Measurements from ENCODE around the gene MYLK2. TPM values are rescaled to one million over a fixed set of nuclear protein-coding genes. Genes with fewer than 3 reads are reported as not detected.
A peak's percentile ranks its signal among the peaks of the same experiment; 100 is the strongest.

Gene MYLK2
- total and polyA plus RNA-seq, 12 donors: 0.06 to 2.1 (median 0.24) TPM; not detected in 2

DNA sequence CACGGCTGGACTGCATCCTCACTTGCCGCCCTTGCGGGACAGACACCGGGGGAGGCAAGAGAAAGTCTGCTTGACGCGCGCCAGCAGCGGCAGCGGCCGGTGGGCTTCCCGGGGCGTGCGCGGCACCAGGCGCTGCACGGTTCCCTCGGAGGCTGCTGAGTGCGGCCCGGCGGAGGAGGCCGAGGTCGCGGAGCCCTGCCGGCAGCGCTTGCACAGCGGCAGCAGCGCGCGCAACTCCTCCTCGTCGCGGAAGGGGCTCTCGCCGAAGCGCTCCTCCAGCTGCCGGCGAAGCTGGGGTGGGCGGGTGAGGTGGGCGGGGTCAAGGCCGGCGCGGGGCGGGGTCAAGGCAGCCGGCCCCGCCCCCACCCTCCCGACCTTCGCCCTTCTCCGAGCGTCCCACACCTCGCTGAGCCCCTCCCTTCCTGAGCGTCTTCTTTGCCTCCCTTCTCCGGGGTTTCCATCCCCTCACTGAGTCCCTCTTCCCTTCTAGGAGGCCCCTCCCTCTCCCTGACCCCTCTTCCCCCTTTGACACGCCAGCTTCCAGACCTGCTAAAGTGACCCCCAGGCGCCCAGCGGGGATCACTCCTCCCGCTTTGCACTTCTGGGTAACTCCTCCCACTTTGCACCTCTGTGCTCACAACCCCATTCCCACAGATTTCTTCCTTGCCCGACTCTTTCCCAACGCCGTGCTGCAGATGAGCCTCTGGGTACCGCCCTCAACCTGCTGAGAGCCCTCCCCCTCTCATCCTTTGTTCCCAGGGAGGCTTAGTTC lies 42.4 kb downstream of the MYLK2 start:
- ATAC-seq (peak; percentile 61 to 83 (median 73)), DNase-seq (peak; percentile 57 to 73)
- intact Hi-C loops (cut with DNase I): no loop called here
- H3K4me1 ChIP-seq: peaks cover 9 to 22% (median 17%) of the 10 kb centered on the region in 9 donors
- H3K9me3 ChIP-seq: no peaks in the 10 kb centered on the region
- no peaks in the 10 kb centered on the region for H3K36me3 ChIP-seq
- peaks cover 0 to 48% (median 9%) of the 10 kb centered on the region in 7 donors for H3K27me3 ChIP-seq
- H3K27ac ChIP-seq: peak overlapping the region in 1 of 10 donors; percentile 50
- TF ChIP-seq, protein P1, sequence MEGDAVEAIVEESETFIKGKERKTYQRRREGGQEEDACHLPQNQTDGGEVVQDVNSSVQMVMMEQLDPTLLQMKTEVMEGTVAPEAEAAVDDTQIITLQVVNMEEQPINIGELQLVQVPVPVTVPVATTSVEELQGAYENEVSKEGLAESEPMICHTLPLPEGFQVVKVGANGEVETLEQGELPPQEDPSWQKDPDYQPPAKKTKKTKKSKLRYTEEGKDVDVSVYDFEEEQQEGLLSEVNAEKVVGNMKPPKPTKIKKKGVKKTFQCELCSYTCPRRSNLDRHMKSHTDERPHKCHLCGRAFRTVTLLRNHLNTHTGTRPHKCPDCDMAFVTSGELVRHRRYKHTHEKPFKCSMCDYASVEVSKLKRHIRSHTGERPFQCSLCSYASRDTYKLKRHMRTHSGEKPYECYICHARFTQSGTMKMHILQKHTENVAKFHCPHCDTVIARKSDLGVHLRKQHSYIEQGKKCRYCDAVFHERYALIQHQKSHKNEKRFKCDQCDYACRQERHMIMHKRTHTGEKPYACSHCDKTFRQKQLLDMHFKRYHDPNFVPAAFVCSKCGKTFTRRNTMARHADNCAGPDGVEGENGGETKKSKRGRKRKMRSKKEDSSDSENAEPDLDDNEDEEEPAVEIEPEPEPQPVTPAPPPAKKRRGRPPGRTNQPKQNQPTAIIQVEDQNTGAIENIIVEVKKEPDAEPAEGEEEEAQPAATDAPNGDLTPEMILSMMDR (IDR thresholded peaks at IDR 0.05): no peak
- H3K4me3 ChIP-seq: peak overlapping the region; percentile 38 to 65 (median 59)
- 6 to 7% methylated on average over 56 to 60 of the region's 60 CpGs for WGBS, 2 donors

DNA sequence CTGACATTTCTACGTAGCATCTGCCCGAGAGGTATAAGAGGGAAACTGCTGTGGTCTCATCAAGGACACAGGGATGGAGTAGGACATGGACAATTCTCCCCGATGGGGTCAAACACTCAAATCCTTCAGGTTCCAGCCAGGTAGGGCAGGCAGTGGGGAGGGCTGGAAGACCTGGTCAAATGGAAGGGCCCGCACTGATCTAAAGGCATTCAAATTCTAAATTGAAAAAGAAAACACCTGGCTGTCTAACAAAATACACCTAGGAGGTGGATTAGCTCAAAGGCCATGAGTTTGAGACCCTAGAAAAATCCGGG lies 43.0 kb downstream of the MYLK2 start:
- intact Hi-C loops (cut with DNase I): no loop called here

DNA sequence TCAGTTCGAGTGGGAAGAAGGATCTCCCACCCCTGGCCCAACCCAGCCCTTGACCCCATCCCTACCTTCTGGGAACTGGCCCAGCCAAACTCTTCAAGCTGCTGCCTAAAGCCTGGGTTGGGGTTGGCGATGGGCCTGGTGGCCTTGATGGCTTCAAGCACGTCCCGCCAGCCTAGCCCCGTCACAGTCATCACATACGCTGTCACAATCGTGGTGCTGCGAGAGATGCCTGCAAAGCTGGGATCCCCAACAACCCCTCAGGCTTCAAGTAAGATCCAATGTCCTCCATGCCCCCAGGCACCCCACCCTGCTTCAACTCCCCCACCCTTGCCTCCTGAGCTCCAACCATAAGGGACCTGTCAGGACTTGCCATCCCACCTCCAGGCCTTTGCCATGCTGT lies 43.4 kb downstream of the MYLK2 start:
- no peak for ATAC-seq
- H3K4me1 ChIP-seq: peaks cover 9 to 22% (median 17%) of the 10 kb centered on the region in 9 donors
- H3K27ac ChIP-seq: no peak overlapping the region
- H3K4me3 ChIP-seq: no peak overlapping the region
- TF ChIP-seq, protein P1 (IDR thresholded peaks at IDR 0.05): no peak
- intact Hi-C loops (cut with DNase I): no loop called here
- H3K27me3 ChIP-seq: peaks cover 0 to 46% (median 9%) of the 10 kb centered on the region in 7 donors
- H3K36me3 ChIP-seq: no peaks in the 10 kb centered on the region
- WGBS, 2 donors: 90 to 94% methylated on average over 8 of the region's 8 CpGs
- no peak for DNase-seq
- no peaks in the 10 kb centered on the region for H3K9me3 ChIP-seq

More for the DNA sequence above, 43.0 kb downstream of the MYLK2 start:
- no peak for DNase-seq
- WGBS, 2 donors: 68 to 86% methylated on average over 5 of the region's 5 CpGs
- H3K27me3 ChIP-seq: peaks cover 0 to 48% (median 9%) of the 10 kb centered on the region in 7 donors
- H3K27ac ChIP-seq: no peak overlapping the region
- H3K36me3 ChIP-seq: no peaks in the 10 kb centered on the region
- TF ChIP-seq, protein P1 (IDR thresholded peaks at IDR 0.05): no peak
- no peaks in the 10 kb centered on the region for H3K9me3 ChIP-seq
- no peak for ATAC-seq
- peaks cover 9 to 22% (median 17%) of the 10 kb centered on the region in 9 donors for H3K4me1 ChIP-seq
- H3K4me3 ChIP-seq: peak overlapping the region in 1 of 10 donors; percentile 63

DNA sequence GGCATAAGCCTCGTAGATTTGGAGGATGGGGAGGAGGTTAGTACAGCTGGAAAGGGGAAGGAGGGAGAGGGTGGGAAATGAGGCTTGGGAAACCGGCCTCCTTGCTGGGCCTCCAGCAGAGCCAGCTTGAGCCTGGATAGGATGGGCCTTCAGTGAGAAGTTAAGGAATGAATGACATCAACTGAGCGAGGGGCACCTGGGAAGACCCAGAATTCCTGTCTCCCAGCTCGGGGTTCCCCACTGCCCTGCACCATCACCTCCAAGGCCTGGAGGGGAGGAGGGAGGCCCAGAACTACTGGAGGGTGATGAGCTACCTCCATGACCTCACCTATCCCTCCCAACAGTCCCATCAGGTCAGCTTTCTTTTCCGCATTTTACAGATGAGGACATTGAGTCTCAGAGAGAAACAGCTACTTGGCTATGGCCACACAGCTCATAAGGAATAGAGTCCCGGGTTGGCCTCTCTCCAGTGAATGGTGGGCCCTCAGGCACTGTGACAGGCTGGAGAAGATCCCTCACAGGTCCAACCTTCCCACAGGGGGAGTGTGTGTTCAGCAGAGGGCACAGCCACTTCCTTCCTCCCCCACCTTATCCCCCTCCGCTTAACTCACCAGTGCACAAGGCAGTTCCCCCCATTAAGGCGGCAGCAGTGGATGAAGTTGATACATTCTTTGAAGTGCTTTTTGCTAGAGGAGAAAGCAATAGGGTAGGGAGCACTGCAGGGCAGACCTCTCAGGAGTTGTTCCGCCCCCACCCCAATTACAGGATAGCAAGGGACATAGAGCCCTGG lies 44.3 kb downstream of the MYLK2 start:
- no peak overlapping the region for H3K27ac ChIP-seq
- intact Hi-C loops (cut with DNase I): no loop called here
- ATAC-seq: no peak
- no peak overlapping the region for H3K4me3 ChIP-seq
- H3K4me1 ChIP-seq: peaks cover 9 to 22% (median 17%) of the 10 kb centered on the region in 9 donors
- H3K9me3 ChIP-seq: no peaks in the 10 kb centered on the region
- TF ChIP-seq, protein P1 (IDR thresholded peaks at IDR 0.05): no peak
- no peaks in the 10 kb centered on the region for H3K36me3 ChIP-seq
- H3K27me3 ChIP-seq: peaks cover 0 to 37% (median under 1%) of the 10 kb centered on the region in 7 donors
- 87 to 93% methylated on average over 9 of the region's 9 CpGs for WGBS, 2 donors
- no peak for DNase-seq

Data from heart right ventricle (tissue), 16 donors.